K562 (cell line): Measurements from ENCODE around the gene TRIO. TPM values are rescaled to one million over a fixed set of nuclear protein-coding genes. Genes with fewer than 3 reads are reported as not detected.

Source experiments
- ATF4 ChIP-seq: fragments of 450-650 bp; formaldehyde crosslinking; IDR thresholded peaks from 2 replicates; pipeline ENCODE4 v1.4.0; 2022; ENCODE audit warnings: mild to moderate bottlenecking, moderate library complexity
- ATF6 ChIP-seq: sonication (generic); formaldehyde crosslinking; IDR thresholded peaks from 2 replicates; pipeline ENCODE4 v1.4.0; 2020; ENCODE audit warnings: mild to moderate bottlenecking, missing genetic modification reagents
- CTCF ChIP-seq, 3 experiments: IDR thresholded peaks in 2 of 3; conservative IDR thresholded peaks in 1 of 3; 2 replicates each; pipeline ENCODE4 v1.5.1; 2011 to 2012; ENCODE audit warnings: low read length in 3 of 3, mild to moderate bottlenecking in 3 of 3, control low read depth in 2 of 3, improper control_type of control experiment in 1 of 3, inconsistent platforms in 1 of 3, low read depth in 1 of 3, mixed read lengths in 1 of 3, moderate library complexity in 1 of 3; ENCODE audit not compliant: insufficient read depth in 2 of 3
- CXXC5 ChIP-seq: fragments of 250-450 bp; sonication (Bioruptor Pico); IDR thresholded peaks from 2 replicates; pipeline ENCODE4 v1.8.0; 2022; ENCODE audit warnings: inconsistent platforms, mild to moderate bottlenecking, moderate library complexity
- E2F6 ChIP-seq, 2 experiments: IDR thresholded peaks; 2 replicates each; pipeline ENCODE4 v1.6.1; 2011; ENCODE audit warnings: borderline replicate concordance in 1 of 2, control low read depth in 1 of 2, low read depth in 1 of 2, low read length in 1 of 2, mild to moderate bottlenecking in 1 of 2, mixed read lengths in 1 of 2, moderate library complexity in 1 of 2; ENCODE audit not compliant: insufficient read depth in 1 of 2, insufficient read length in 1 of 2, poor library complexity in 1 of 2, severe bottlenecking in 1 of 2; ENCODE audit errors: extremely low read depth in 1 of 2
- ETS2 ChIP-seq: IDR thresholded peaks from 2 replicates; pipeline ENCODE4 v1.6.1; 2016; ENCODE audit warnings: borderline replicate concordance, missing genetic modification characterization, mild to moderate bottlenecking, moderate library complexity, missing compliant biosample characterization; ENCODE audit not compliant: poor library complexity, severe bottlenecking
- FOXP4 ChIP-seq: sonication (generic); formaldehyde crosslinking; IDR thresholded peaks from 2 replicates; pipeline ENCODE4 v1.8.0; 2022; ENCODE audit warnings: mild to moderate bottlenecking, missing genetic modification reagents, borderline replicate concordance
- GABPB1 ChIP-seq: sonication (generic); formaldehyde crosslinking; IDR thresholded peaks from 2 replicates; pipeline ENCODE4 v1.8.0; 2022; ENCODE audit warnings: mild to moderate bottlenecking, missing genetic modification reagents
- KDM5B ChIP-seq: fragments of 200-600 bp; sonication (generic); IDR thresholded peaks from 2 replicates; pipeline ENCODE4 v1.6.1; 2012; ENCODE audit warnings: low read depth, mild to moderate bottlenecking, moderate library complexity, low read length, control low read depth, inconsistent platforms; ENCODE audit not compliant: insufficient replicate concordance
- LARP7 ChIP-seq: fragments of 450-650 bp; IDR thresholded peaks from 2 replicates; pipeline ENCODE4 v1.6.1; 2016
- NCOA1 ChIP-seq: fragments of 450-650 bp; IDR thresholded peaks from 2 replicates; pipeline ENCODE4 v1.6.1; 2016; ENCODE audit warnings: low read depth
- NFRKB ChIP-seq: fragments of 450-650 bp; IDR thresholded peaks from 2 replicates; pipeline ENCODE4 v1.6.1; 2016; ENCODE audit warnings: low read depth
- POLR2AphosphoS2 ChIP-seq: IDR thresholded peaks from 2 replicates; pipeline ENCODE4 v1.6.1; 2012; ENCODE audit warnings: low read length, improper control_type of control experiment
- RNF2 ChIP-seq: sonication (generic); IDR thresholded peaks from 2 replicates; pipeline ENCODE4 v1.6.1; 2016
- SIRT6 ChIP-seq: IDR thresholded peaks from one replicate; pipeline ENCODE4 v1.6.1; 2012; ENCODE audit warnings: low read depth, mild to moderate bottlenecking, control low read depth, inconsistent platforms, low read length, moderate library complexity
- USF1 ChIP-seq: sonication (generic); formaldehyde crosslinking; IDR thresholded peaks from 2 replicates; pipeline ENCODE4 v1.9.0; 2022; ENCODE audit warnings: mild to moderate bottlenecking, missing genetic modification reagents
- ZNF133 ChIP-seq: fragments of 250-450 bp; sonication (Bioruptor Pico); IDR thresholded peaks from 2 replicates; pipeline ENCODE4 v1.4.0; 2020; ENCODE audit warnings: mild to moderate bottlenecking
- ZNF589 ChIP-seq: fragments of 200-800 bp; sonication (Bioruptor generic); IDR thresholded peaks from 2 replicates; pipeline ENCODE4 v1.6.1; 2016; ENCODE audit warnings: low read depth, missing genetic modification characterization, missing compliant biosample characterization
- polyA plus RNA-seq, 8 experiments: library from polyadenylated mRNA; depleted of rRNA in 4 of 8; stranded (reverse) in 5 of 8; unstranded in 3 of 8; fragments of >200 nt; fragmentation: Nextera tagmentation in 2 of 8; fragmentation: Illumina TruSeq in 1 of 8; extraction: Ambion mirVana in 2 of 8; extraction: Trizol in 1 of 8; gene quantifications; 2 replicates each; pipeline versions ENCODE4 v1.2.1 to v1.2.3, GENCODE V29; 2011 to 2014; ENCODE audit warnings: inconsistent platforms in 1 of 8, missing spikeins in 1 of 8
- total RNA-seq, 7 experiments: library from RNA; depleted of rRNA in 6 of 7; stranded (reverse); fragments of >200 nt in 6 of 7; fragmentation: Illumina TruSeq in 2 of 7; extraction: Trizol in 2 of 7; gene quantifications; 2 replicates each; pipeline versions ENCODE4 v1.2.1 to v1.2.3, GENCODE V29; 2011 to 2021; ENCODE audit warnings: low replicate concordance in 1 of 7

Gene TRIO
- total and polyA plus RNA-seq, 9 of the 15 experiments (the other 6 are each of a cell fraction or from before 2014, with no cell fraction given) = 0.24 to 5.0 (median 1.1) TPM

- no peak for TF ChIP-seq SIRT6
- TF ChIP-seq POLR2AphosphoS2 = no peak
- TF ChIP-seq ATF6 (CRISPR knock-in tag) = peak; percentile 99; the same call in 1 of the 2 replicates
- peak; percentile 37; the same call in 1 of the 2 replicates for TF ChIP-seq FOXP4 (CRISPR knock-in tag)
- TF ChIP-seq LARP7 = no peak
- peak; percentile 71; the same call in 1 of the 2 replicates for TF ChIP-seq RNF2
- TF ChIP-seq CXXC5 (CRISPR knock-in tag) = peak; percentile 48; the same call in 1 of the 2 replicates
- no peak for TF ChIP-seq ETS2 (tag)
- TF ChIP-seq GABPB1 (CRISPR knock-in tag) = no peak
- no peak for TF ChIP-seq ZNF589 (CRISPR knock-in tag)
- TF ChIP-seq USF1 (CRISPR knock-in tag) = peak; percentile 85
- no peak for TF ChIP-seq CTCF (IDR thresholded peaks at IDR 0.05 in 2 of 3, conservative IDR thresholded peaks at IDR 0.05 in 1 of 3; ENCODE audit: insufficient read depth in 2 of 3, low read depth in 1 of 3, low read length in 3 of 3)
- TF ChIP-seq E2F6 (IDR thresholded peaks at IDR 0.05; ENCODE audit: borderline replicate concordance in 1 of 2, extremely low read depth in 1 of 2, insufficient read depth in 1 of 2, insufficient read length in 1 of 2, low read depth in 1 of 2, low read length in 1 of 2, poor library complexity in 1 of 2, severe bottlenecking in 1 of 2) = peak; percentile 92
- no peak for TF ChIP-seq NCOA1
- no peak for TF ChIP-seq ZNF133 (CRISPR knock-in tag)
- no peak for TF ChIP-seq KDM5B
- TF ChIP-seq ATF4 (CRISPR knock-in tag) = peak; percentile 82
- TF ChIP-seq NFRKB = 0 out of 2 replicates have a peak, but pooled peaks have one; percentile 34
Observed at GRCh38 chr5:14250084-14250695, 107.0 kb downstream of the TRIO start (continued).
